Hepatic stellate cell (primary cell): ENCODE measurements around the gene TRAPPC11.

Experiments used
- DNase-seq: peaks from one replicate; pipeline ENCODE4 v3.0.0; 2011; ENCODE audit warnings: low spot score

Gene TRAPPC11

DNA sequence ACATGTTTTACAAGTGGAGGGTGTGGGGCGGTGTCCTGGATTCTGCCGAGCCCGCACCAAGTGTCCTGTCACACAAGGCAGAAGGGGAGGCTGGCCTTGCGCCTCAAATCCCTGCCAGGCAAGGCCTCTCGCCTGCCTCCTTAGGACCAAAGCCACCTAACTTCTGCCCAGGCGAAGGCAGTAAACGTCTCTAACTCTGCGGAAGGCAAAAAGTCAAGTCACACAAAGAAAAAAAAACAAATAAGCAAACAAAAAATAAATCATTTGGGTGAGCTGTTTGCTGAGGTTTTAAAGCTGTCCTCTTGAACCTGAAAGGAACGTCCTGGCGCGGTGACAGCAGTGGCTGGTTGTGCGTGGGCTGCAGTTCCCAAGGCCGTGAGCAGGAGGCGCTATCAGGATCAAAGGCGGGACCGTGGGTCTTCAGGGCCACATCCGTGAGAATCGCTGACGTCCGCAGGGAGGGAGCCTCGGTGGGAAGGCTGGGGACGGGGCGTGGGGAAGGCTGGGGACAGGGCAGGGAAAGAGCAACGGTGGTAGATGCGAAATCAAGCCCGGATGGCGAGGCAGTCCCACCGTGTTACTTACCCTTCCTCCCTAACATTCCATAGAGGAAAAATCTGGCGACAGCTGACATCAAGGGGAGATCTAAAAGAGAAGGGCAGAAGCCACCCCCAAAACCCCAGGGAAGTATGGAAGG is 99.1 kb downstream of the TRAPPC11 start:
- DNase-seq = no peak

DNA sequence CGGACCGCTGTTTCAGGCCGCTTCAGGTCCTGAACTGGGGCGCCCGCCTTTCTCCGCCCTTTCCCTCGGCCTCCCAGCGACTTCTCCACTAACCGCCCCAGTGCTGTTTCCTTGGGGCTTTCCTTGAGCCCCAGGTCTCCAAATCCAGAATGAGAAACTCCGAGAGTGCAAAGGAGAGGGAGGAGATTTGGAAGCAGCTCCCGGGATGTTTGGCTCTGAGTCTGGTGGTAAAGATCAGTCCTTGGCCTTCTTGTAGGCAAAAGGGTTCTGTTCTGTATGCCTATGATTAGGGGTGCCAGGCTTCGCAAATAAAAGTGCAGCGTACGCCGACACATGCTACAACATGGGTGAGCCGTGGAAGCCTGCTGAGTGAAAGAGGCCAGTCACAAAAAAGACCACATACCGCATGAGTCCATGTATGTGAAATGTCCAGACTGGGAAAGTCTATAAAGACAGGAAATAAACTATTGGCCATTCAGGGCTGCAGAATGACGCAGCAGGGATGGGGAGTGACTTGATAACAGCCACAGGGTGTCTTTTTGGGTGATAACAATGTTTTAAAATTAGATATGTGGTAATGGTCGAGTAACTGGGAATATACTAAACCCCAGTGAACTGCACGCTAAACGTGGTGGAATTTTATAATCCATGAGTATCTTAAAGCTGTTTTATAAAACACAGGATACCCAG is 99.8 kb downstream of the TRAPPC11 start:
- DNase-seq = no peak

GRCh38 chr4:183760326-183760725 is 101.2 kb downstream of the TRAPPC11 start:
- no peak for DNase-seq
